Endothelial cell of umbilical vein (primary cell): Measurements from ENCODE around the gene PTER. TPM values are rescaled to one million over a fixed set of nuclear protein-coding genes. Genes with fewer than 3 reads are reported as not detected.

ENCODE experiments used
- BruUV-seq: library from RNA; stranded (reverse); fragments of 400-500 nt; replicated peaks from 2 replicates; lab custom pipeline; 2021; lab: Mats Ljungman, UMichigan
- CTCF ChIA-PET: fragments of 300-600, 350-600 bp; sonication (Branson Sonifier 250); formaldehyde crosslinking; loops from one replicate; lab custom pipeline; 2021; ENCODE audit warnings: antibody characterized with exemption, inconsistent platforms; lab: Charles Lee
- POLR2A ChIA-PET: fragments of 300-600, 350-600 bp; sonication (Branson Sonifier 250); formaldehyde crosslinking; loops from one replicate; lab custom pipeline; 2021; ENCODE audit warnings: antibody characterized with exemption, inconsistent platforms; lab: Charles Lee
- DNase-seq: peaks from one replicate; pipeline ENCODE4 v3.0.0-alpha.2; 2011; ENCODE audit warnings: low read depth, low spot score
- FAIRE-seq: peaks from 2 replicates; lab custom pipeline; 2011; peaks lifted over from hg19 to GRCh38; lab: Jason Lieb, UNC
- H2AFZ ChIP-seq: 2 replicates; pipeline ENCODE4 v1.6.0; 2012; ENCODE audit warnings: low read depth, low read length, control low read depth, inconsistent platforms
- H3K27ac ChIP-seq: 2 replicates; pipeline ENCODE4 v1.5.1; 2011; ENCODE audit warnings: low read depth, mild to moderate bottlenecking, control low read depth, low read length, moderate library complexity; ENCODE audit not compliant: insufficient read depth
- H3K27me3 ChIP-seq, 2 experiments: 2 replicates each; pipeline versions ENCODE4 v1.6.0 to v1.6.1; 2011; ENCODE audit warnings: low read length in 2 of 2, mixed read lengths in 1 of 2; ENCODE audit not compliant: control insufficient read depth in 2 of 2, insufficient read depth in 2 of 2
- H3K36me3 ChIP-seq, 2 experiments: 2 replicates in 1 of 2; 3 replicates in 1 of 2; pipeline ENCODE4 v1.5.1; 2011; ENCODE audit warnings: low read length in 2 of 2, mild to moderate bottlenecking in 1 of 2, moderate library complexity in 1 of 2; ENCODE audit not compliant: control insufficient read depth in 2 of 2, insufficient read depth in 2 of 2; ENCODE audit errors: extremely low read depth in 1 of 2
- H3K4me1 ChIP-seq: 3 replicates; pipeline ENCODE4 v1.5.1; 2011; ENCODE audit warnings: mild to moderate bottlenecking, low read length; ENCODE audit not compliant: control insufficient read depth, insufficient read depth; ENCODE audit errors: extremely low read depth
- H3K4me2 ChIP-seq: 2 replicates; pipeline ENCODE4 v1.6.1; 2011; ENCODE audit warnings: low read length, control low read depth, mixed read lengths; ENCODE audit not compliant: insufficient read depth
- H3K4me3 ChIP-seq, 3 experiments: fragments of 200-600 bp in 1 of 3; sonication (generic), shearing (Covaris generic) in 1 of 3; replicated peaks in 1 of 3; 2 replicates each; pipeline ENCODE4 v1.5.1; 2011 to 2016; ENCODE audit warnings: control low read depth in 3 of 3, low read length in 3 of 3, mild to moderate bottlenecking in 2 of 3, inconsistent platforms in 1 of 3, low read depth in 1 of 3, moderate library complexity in 1 of 3; ENCODE audit not compliant: insufficient read depth in 1 of 3
- H3K79me2 ChIP-seq: 2 replicates; pipeline ENCODE4 v1.6.0; 2012; ENCODE audit warnings: low read length, inconsistent platforms; ENCODE audit not compliant: control insufficient read depth, insufficient read depth
- H3K9ac ChIP-seq: replicated peaks from 2 replicates; pipeline ENCODE3; 2011; ENCODE audit warnings: low read length, control low read depth; ENCODE audit not compliant: insufficient read depth; ENCODE audit errors: extremely low read depth
- H3K9me1 ChIP-seq: replicated peaks from 3 replicates; pipeline ENCODE4 v1.6.0; 2011; ENCODE audit warnings: mild to moderate bottlenecking, low read length; ENCODE audit not compliant: control insufficient read depth, insufficient read depth; ENCODE audit errors: extremely low read depth
- H3K9me3 ChIP-seq: replicated peaks from 2 replicates; pipeline ENCODE4 v1.5.1; 2012; ENCODE audit warnings: low read length, inconsistent platforms; ENCODE audit not compliant: control insufficient read depth, insufficient read depth
- H4K20me1 ChIP-seq: replicated peaks from 2 replicates; pipeline ENCODE3; 2011; ENCODE audit warnings: mild to moderate bottlenecking, low read length; ENCODE audit not compliant: control insufficient read depth, insufficient read depth; ENCODE audit errors: extremely low read depth
- EZH2 ChIP-seq: IDR thresholded peaks from 2 replicates; pipeline ENCODE4 v1.6.1; 2012; ENCODE audit warnings: borderline replicate concordance, low read depth, mild to moderate bottlenecking, moderate library complexity, low read length, inconsistent platforms; ENCODE audit not compliant: severe bottlenecking
- JUN ChIP-seq: IDR thresholded peaks from 2 replicates; pipeline ENCODE4 v1.6.1; 2011; ENCODE audit warnings: borderline replicate concordance, low read depth; ENCODE audit not compliant: insufficient read length, insufficient read depth
- POLR2AphosphoS5 ChIP-seq: IDR thresholded peaks from 2 replicates; pipeline ENCODE4 v1.6.1; 2012; ENCODE audit warnings: low read depth, mild to moderate bottlenecking, control low read depth, low read length, moderate library complexity; ENCODE audit not compliant: insufficient read depth
- dilution Hi-C: fragments of 300-500 bp; cut with MboI; formaldehyde crosslinking; loops from one replicate; pipeline ENCODE4 v1.15.0; 2019; ENCODE audit warnings: low sequenced_read_pairs; ENCODE audit not compliant: extremely low pct_ligation_motif_present
- intact Hi-C: fragments of 100-400 bp; cut with micrococcal nuclease; formaldehyde crosslinking; loops from one replicate; pipeline ENCODE4 v1.10.0; 2022
- polyA plus RNA-seq, 4 experiments: library from polyadenylated mRNA; depleted of rRNA in 3 of 4; stranded (reverse) in 3 of 4; unstranded in 1 of 4; fragments of >200 nt; gene quantifications; 2 replicates each; pipeline versions ENCODE4 v1.2.1 to v1.2.3, GENCODE V29; 2011 to 2012; ENCODE audit warnings: missing spikeins in 1 of 4
- total RNA-seq: library from RNA; stranded (reverse); gene quantifications from 2 replicates; pipeline ENCODE4 v1.2.3, GENCODE V29; 2021
- TF ChIP-seq, protein P1 (sequence below), 2 donors: IDR thresholded peaks; 1 replicate in 1 of 2; 2 replicates in 1 of 2; pipeline ENCODE4 v1.5.1; 2011; ENCODE audit warnings: low read length in 2 of 2, mild to moderate bottlenecking in 2 of 2, moderate library complexity in 2 of 2, control low read depth in 1 of 2, inconsistent platforms in 1 of 2, low read depth in 1 of 2; ENCODE audit not compliant: insufficient read depth in 1 of 2; ENCODE audit errors: extremely low read depth in 1 of 2

Gene PTER
- total and polyA plus RNA-seq, 2 donors (not counting 3 experiments of a cell fraction or from before 2014, with no cell fraction given), result 1.6 to 4.6 TPM

GRCh38 chr10:16545116-16545736, 108.4 kb downstream of the PTER start:
- BruUV-seq, result no TSS peak
- CTCF ChIA-PET, result interaction anchor here (0.7 to 2.7 kb wide), 17 partner anchors 9 to 666 kb away, joined by 3 to 44 read pairs (median 6); partner anchors contain the start of genes C1QL3 and PTER
- dilution Hi-C loops, result no loop called here

DNA sequence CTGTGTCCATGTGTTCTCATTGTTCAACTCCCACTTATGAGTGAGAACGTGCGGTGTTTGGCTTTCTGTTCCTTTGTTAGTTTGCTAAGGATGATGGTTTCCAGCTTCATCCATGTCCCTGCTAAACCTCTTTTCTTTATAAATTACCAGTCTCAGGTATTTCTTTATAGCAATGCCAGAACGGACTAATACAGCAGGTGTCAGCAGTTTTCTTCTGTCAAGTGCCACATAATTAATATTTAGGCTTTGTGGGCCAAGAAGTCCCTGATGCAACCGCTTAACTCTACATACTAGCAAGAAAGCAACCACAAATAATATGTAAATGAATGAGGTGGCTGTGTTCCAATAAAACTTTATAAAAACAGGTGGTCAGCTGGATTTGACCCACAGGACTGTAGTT, 111.2 kb downstream of the PTER start:
- H4K20me1 ChIP-seq, result no peaks in the 10 kb centered on the region
- no peak overlapping the region for H3K27ac ChIP-seq
- no peaks in the 10 kb centered on the region for H3K9me3 ChIP-seq
- TF ChIP-seq POLR2AphosphoS5, result no peak
- ChIA-PET POLR2A (no interaction called here), CTCF (interaction anchor here (2.7 kb wide), 1 partner anchor 645 kb away, joined by 10 read pairs; no protein-coding TSS in a partner anchor)
- H3K9me1 ChIP-seq, result no peaks in the 10 kb centered on the region
- H3K9ac ChIP-seq, result no peak overlapping the region
- no peak overlapping the region for H2AFZ ChIP-seq
- FAIRE-seq (no peak), DNase-seq (no peak)
- H3K4me1 ChIP-seq, result no peaks in the 10 kb centered on the region
- H3K79me2 ChIP-seq, result no peaks in the 10 kb centered on the region
- intact Hi-C loops (loop anchor here (2.0 kb wide), 1 partner anchor 35 kb away; no protein-coding TSS in a partner anchor), dilution Hi-C loops (no loop called here)
- BruUV-seq, result no TSS peak
- H3K27me3 ChIP-seq, result peaks cover 0 to 1% of the 10 kb centered on the region in 2 experiments
- no peak overlapping the region for H3K4me2 ChIP-seq
- no peaks in the 10 kb centered on the region for H3K36me3 ChIP-seq
- H3K4me3 ChIP-seq, result no peak overlapping the region

More at GRCh38 chr10:16545116-16545736, 108.4 kb downstream of the PTER start:
- DNase-seq, result peak; percentile 43
- no peaks in the 10 kb centered on the region for H3K9me3 ChIP-seq
- H3K9ac ChIP-seq, result no peak overlapping the region
- POLR2A ChIA-PET, result no interaction called here
- no peaks in the 10 kb centered on the region for H3K4me1 ChIP-seq
- H3K4me2 ChIP-seq, result no peak overlapping the region
- H2AFZ ChIP-seq, result no peak overlapping the region
- H3K9me1 ChIP-seq, result no peaks in the 10 kb centered on the region
- peak; percentile 82 for FAIRE-seq
- H3K4me3 ChIP-seq, result no peak overlapping the region
- H3K27me3 ChIP-seq, result peaks cover 0 to 1% of the 10 kb centered on the region in 2 experiments
- intact Hi-C loops, result loop anchor here (1.0 to 2.0 kb wide), 3 partner anchors 232 to 666 kb away; no protein-coding TSS in a partner anchor
- no peaks in the 10 kb centered on the region for H3K36me3 ChIP-seq
- H3K27ac ChIP-seq, result no peak overlapping the region
- no peaks in the 10 kb centered on the region for H3K79me2 ChIP-seq
- TF ChIP-seq EZH2, result no peak
- TF ChIP-seq JUN, result no peak
- TF ChIP-seq, protein P1, sequence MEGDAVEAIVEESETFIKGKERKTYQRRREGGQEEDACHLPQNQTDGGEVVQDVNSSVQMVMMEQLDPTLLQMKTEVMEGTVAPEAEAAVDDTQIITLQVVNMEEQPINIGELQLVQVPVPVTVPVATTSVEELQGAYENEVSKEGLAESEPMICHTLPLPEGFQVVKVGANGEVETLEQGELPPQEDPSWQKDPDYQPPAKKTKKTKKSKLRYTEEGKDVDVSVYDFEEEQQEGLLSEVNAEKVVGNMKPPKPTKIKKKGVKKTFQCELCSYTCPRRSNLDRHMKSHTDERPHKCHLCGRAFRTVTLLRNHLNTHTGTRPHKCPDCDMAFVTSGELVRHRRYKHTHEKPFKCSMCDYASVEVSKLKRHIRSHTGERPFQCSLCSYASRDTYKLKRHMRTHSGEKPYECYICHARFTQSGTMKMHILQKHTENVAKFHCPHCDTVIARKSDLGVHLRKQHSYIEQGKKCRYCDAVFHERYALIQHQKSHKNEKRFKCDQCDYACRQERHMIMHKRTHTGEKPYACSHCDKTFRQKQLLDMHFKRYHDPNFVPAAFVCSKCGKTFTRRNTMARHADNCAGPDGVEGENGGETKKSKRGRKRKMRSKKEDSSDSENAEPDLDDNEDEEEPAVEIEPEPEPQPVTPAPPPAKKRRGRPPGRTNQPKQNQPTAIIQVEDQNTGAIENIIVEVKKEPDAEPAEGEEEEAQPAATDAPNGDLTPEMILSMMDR (IDR thresholded peaks at IDR 0.05; ENCODE audit: extremely low read depth in 1 of 2, insufficient read depth in 1 of 2, low read depth in 1 of 2, low read length in 2 of 2), result peak; percentile 63 to 67
- no peaks in the 10 kb centered on the region for H4K20me1 ChIP-seq
